Ammon's horn (tissue), 1 donor: ENCODE measurements around the gene ADAT1.

Experiments
- DNase-seq: peaks from one replicate; pipeline ENCODE4 v3.0.0-alpha.2; 2016; ENCODE audit warnings: low spot score

ADAT1 gene

GRCh38 chr16:75576384-75576811 is 46.7 kb downstream of the ADAT1 start:
- DNase-seq: peak; percentile 33

- DNase-seq: peak; percentile 33
Observed at GRCh38 chr16:75575958-75576357, 47.1 kb downstream of the ADAT1 start.

- no peak for DNase-seq
Observed at GRCh38 chr16:75573955-75574354, 49.1 kb downstream of the ADAT1 start.

GRCh38 chr16:75572864-75573542 is 50.1 kb downstream of the ADAT1 start:
- no peak for DNase-seq

GRCh38 chr16:75570396-75571065 is 52.5 kb downstream of the ADAT1 start:
- peak; percentile 51 for DNase-seq

- DNase-seq: no peak
Observed at GRCh38 chr16:75567911-75568310, 55.2 kb downstream of the ADAT1 start.

GRCh38 chr16:75566758-75567255 is 56.3 kb downstream of the ADAT1 start:
- no peak for DNase-seq

- DNase-seq: peak; percentile 86
Observed at GRCh38 chr16:75566040-75566757, 56.9 kb downstream of the ADAT1 start, which contains the start of gene GABARAPL2. TSS of gene GABARAPL2 (plus strand) at chr16:75566379. CDS start at chr16:75566487, 108 bp downstream.

GRCh38 chr16:75565640-75566039 is 57.4 kb downstream of the ADAT1 start:
- no peak for DNase-seq

- DNase-seq: no peak
Observed at GRCh38 chr16:75559564-75560372, 63.3 kb downstream of the ADAT1 start.

GRCh38 chr16:75558846-75559401 is 64.2 kb downstream of the ADAT1 start:
- DNase-seq: no peak

- no peak for DNase-seq
Observed at GRCh38 chr16:75556431-75556950, 66.6 kb downstream of the ADAT1 start.

- peak; percentile 98 for DNase-seq
Observed at GRCh38 chr16:75555707-75556430, 67.2 kb downstream of the ADAT1 start, which contains the start of gene TMEM231. TSS of gene TMEM231 (minus strand) at chr16:75556252. CDS start at chr16:75556209, 43 bp downstream.

GRCh38 chr16:75555213-75555706 is 67.8 kb downstream of the ADAT1 start:
- peak; percentile 94 for DNase-seq

- DNase-seq: peak; percentile 56
Observed at GRCh38 chr16:75552951-75553350, 70.1 kb downstream of the ADAT1 start.

GRCh38 chr16:75550211-75550662 is 72.8 kb downstream of the ADAT1 start:
- DNase-seq: peak; percentile 86
